Brain microvascular endothelial cell (primary cell): ENCODE results near the gene TWIST2.

Experiments
- DNase-seq: peaks from one replicate; pipeline ENCODE4 v3.0.0-alpha.2; 2020
- H3K27ac ChIP-seq: fragments of 250-450 bp; sonication (Bioruptor Pico); 2 replicates; pipeline ENCODE4 v1.5.1; 2020; ENCODE audit warnings: mild to moderate bottlenecking, moderate library complexity
- H3K27me3 ChIP-seq: fragments of 250-450 bp; sonication (Bioruptor Pico); replicated peaks from 2 replicates; pipeline ENCODE4 v1.5.1; 2020; ENCODE audit warnings: mild to moderate bottlenecking
- H3K36me3 ChIP-seq: fragments of 250-450 bp; sonication (Bioruptor Pico); replicated peaks from 2 replicates; pipeline ENCODE4 v1.5.1; 2020; ENCODE audit warnings: mild to moderate bottlenecking
- H3K4me3 ChIP-seq: 2 replicates; pipeline ENCODE4 v1.5.1; 2011; ENCODE audit warnings: low read depth, mild to moderate bottlenecking, control low read depth, low read length, moderate library complexity
- CTCF ChIP-seq: IDR thresholded peaks from 2 replicates; pipeline ENCODE4 v1.5.1; 2011; ENCODE audit warnings: low read depth, mild to moderate bottlenecking, moderate library complexity, low read length, control low read depth, inconsistent platforms; ENCODE audit errors: missing control alignments
- in situ Hi-C: cut with HindIII; loops from 2 replicates; pipeline ENCODE4 v1.10.0; 2017; ENCODE audit warnings: low sequenced_read_pairs, low pct_ligation_motif_present

TWIST2 gene

GRCh38 chr2:238875471-238876231 lies 27.8 kb downstream of the TWIST2 start:
- no peak for DNase-seq
- in situ Hi-C loops = no loop called here
- H3K27ac ChIP-seq = no peak overlapping the region
- no peaks in the 10 kb centered on the region for H3K27me3 ChIP-seq
- TF ChIP-seq CTCF = no peak
- H3K4me3 ChIP-seq = no peak overlapping the region
- no peaks in the 10 kb centered on the region for H3K36me3 ChIP-seq

DNA sequence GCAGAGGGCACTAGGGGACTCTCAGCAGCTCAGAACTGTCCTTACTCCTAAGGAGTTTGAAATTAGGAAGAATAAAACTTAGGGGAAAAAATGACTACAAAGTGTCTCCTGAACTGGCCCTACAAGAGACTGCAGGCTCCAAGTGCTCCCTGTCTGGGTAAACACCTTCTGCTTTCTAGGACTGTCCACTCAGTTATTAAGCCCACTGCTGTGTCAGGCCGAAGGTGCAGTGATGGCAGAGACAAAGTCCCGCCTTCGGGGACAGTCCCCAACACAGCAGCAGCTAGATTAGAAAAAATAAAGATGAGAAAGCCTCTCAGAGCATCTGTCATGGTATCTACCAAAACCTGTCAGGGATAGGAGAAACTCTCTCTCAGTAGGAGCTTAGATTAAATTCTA lies 28.3 kb downstream of the TWIST2 start:
- DNase-seq = no peak
- H3K4me3 ChIP-seq = no peak overlapping the region
- in situ Hi-C loops = no loop called here
- no peaks in the 10 kb centered on the region for H3K36me3 ChIP-seq
- H3K27ac ChIP-seq = no peak overlapping the region
- no peaks in the 10 kb centered on the region for H3K27me3 ChIP-seq
- no peak for TF ChIP-seq CTCF

DNA sequence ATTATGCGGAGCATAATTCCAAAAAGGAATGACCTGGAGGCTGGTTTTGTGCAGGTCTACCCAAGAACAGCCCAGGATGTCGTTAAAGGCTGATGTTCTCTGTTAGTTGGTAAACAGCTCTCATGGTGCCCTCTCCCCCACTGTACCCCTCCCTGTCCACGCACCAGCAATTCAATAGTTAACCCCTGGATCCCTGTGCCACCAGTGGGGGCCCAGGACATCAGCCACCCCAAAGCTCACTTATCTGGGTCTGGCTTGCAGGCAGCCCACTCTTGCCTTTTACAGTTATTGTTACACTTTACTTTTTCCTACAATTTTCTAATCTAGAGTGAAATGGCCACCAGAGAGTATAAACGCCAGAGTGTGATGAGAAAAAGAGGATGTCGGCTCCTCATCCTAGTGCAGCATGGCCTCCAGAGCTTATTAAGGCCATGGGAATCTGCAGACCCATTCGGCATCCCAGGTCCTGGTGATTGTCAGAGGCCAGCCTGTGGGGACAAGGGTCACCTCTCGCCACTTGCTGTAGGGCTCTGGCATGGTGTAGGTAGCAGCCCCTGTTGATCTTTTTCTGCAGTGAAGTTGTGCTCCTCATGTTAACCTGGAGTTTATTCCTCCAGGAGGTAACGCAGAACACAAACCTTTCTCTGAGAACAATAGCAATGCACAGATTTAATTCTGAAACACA lies 30.3 kb downstream of the TWIST2 start:
- in situ Hi-C loops = no loop called here
- Histone ChIP-seq H3K27ac (no peak overlapping the region), H3K4me3 (no peak overlapping the region), H3K27me3 (no peaks in the 10 kb centered on the region), H3K36me3 (no peaks in the 10 kb centered on the region)
- TF ChIP-seq CTCF = no peak
- no peak for DNase-seq

DNA sequence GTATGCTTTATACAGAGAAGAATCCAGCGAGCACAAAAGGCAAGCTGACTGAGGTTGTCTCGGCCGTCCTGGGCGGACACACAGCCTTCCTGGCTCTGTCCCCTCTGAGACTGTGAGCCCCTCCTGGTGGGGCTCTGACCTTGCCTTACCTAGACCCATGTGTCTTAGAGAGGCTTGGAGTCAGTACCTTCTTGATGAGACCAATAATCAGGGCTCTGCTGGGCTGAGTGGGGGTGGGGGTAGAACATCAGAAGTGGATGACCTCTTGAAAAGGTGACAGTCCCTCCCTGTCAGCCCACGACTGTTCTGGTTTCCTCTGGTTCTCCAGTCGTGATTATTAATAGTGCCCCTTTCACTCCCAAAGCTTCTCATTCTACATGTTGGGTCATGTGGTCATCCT lies 31.2 kb downstream of the TWIST2 start:
- no peak for DNase-seq
- in situ Hi-C loops = no loop called here
- no peak for TF ChIP-seq CTCF
- Histone ChIP-seq H3K27me3 (no peaks in the 10 kb centered on the region), H3K27ac (no peak overlapping the region), H3K4me3 (no peak overlapping the region), H3K36me3 (no peaks in the 10 kb centered on the region)

DNA sequence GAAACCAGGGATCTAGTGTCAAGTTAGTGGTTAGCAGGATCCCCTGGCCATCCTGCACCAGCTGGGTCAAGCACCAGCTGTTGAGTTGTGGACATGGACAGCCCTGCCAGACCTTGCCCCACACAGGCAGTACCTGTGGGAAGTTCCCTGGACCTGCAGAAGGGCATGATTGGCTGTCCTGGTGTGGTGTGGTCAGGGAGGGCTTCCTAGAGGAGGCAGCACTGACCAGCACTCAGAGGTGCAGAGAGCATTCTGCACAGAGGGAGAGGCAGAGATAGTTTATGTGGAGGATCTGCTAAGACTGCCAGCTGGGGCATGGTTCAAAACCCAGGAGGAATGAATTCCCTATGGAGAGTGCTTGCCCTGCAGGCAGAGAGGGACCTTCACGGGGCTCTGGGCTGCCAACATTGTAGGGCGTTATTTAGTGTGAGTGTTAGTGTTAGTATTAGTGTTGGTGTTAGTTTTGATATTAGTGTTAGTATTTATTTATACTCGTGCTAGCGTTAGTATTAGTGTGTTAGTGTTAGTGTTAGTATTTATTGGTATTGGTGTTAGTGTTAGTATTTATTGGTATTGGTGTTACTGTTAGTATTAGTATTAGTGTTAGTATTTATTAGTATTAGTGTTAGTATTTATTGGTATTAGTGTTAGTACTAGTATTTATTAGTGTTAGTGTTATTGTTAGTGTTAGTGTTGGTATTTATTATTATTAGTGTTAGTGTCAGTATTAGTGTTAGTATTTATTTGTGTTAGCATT lies 31.9 kb downstream of the TWIST2 start:
- TF ChIP-seq CTCF = no peak
- no peak for DNase-seq
- Histone ChIP-seq H3K4me3 (no peak overlapping the region), H3K27me3 (no peaks in the 10 kb centered on the region), H3K27ac (no peak overlapping the region), H3K36me3 (no peaks in the 10 kb centered on the region)
- in situ Hi-C loops = no loop called here
